HEK293 (cell line): ENCODE data around the gene MYO7A.

Experiments used
- MYNN ChIP-seq: fragments of 450-650 bp; formaldehyde crosslinking; IDR thresholded peaks from 2 replicates; pipeline ENCODE4 v1.5.1; 2016; ENCODE audit warnings: missing biosample characterization, missing genetic modification characterization, borderline replicate concordance
- ZFHX2 ChIP-seq: fragments of 450-650 bp; formaldehyde crosslinking; conservative IDR thresholded peaks from 2 replicates; pipeline ENCODE4 v1.5.1; 2016; ENCODE audit warnings: missing biosample characterization, missing genetic modification characterization
- ZFP3 ChIP-seq: fragments of 450-650 bp; formaldehyde crosslinking; IDR thresholded peaks from 2 replicates; pipeline ENCODE4 v1.5.1; 2016; ENCODE audit warnings: low read depth, missing biosample characterization, missing genetic modification characterization
- ZNF133 ChIP-seq: fragments of 450-650 bp; formaldehyde crosslinking; IDR thresholded peaks from 2 replicates; pipeline ENCODE4 v1.5.1; 2016; ENCODE audit warnings: missing biosample characterization, missing genetic modification characterization
- ZNF155 ChIP-seq: fragments of 450-650 bp; formaldehyde crosslinking; IDR thresholded peaks from 2 replicates; pipeline ENCODE4 v1.5.1; 2016; ENCODE audit warnings: missing biosample characterization, missing genetic modification characterization
- ZNF174 ChIP-seq: fragments of 450-650 bp; formaldehyde crosslinking; IDR thresholded peaks from 2 replicates; pipeline ENCODE4 v1.5.0; 2017; ENCODE audit warnings: missing biosample characterization, mild to moderate bottlenecking, missing genetic modification characterization
- ZNF37A ChIP-seq: fragments of 450-650 bp; IDR thresholded peaks from 2 replicates; pipeline ENCODE4 v1.5.1; 2018; ENCODE audit warnings: missing biosample characterization, missing genetic modification characterization
- ZNF677 ChIP-seq: fragments of 450-650 bp; IDR thresholded peaks from 2 replicates; pipeline ENCODE4 v1.5.0; 2018; ENCODE audit warnings: missing biosample characterization, mild to moderate bottlenecking, missing genetic modification characterization, moderate library complexity
- TF ChIP-seq, protein P1 (sequence below): fragments of 450-650 bp; formaldehyde crosslinking; IDR thresholded peaks from 2 replicates; pipeline ENCODE4 v1.5.1; 2016; ENCODE audit warnings: missing biosample characterization, missing genetic modification characterization
- TF ChIP-seq, protein P2 (sequence below): fragments of 450-650 bp; formaldehyde crosslinking; IDR thresholded peaks from 2 replicates; pipeline ENCODE4 v1.5.1; 2016; ENCODE audit warnings: missing biosample characterization, missing genetic modification characterization, low read depth
- TF ChIP-seq, protein P3 (sequence below): fragments of 450-650 bp; formaldehyde crosslinking; IDR thresholded peaks from 2 replicates; pipeline ENCODE4 v1.5.1; 2016; ENCODE audit warnings: missing biosample characterization, missing genetic modification characterization
- TF ChIP-seq, protein P4 (sequence below): fragments of 450-650 bp; formaldehyde crosslinking; IDR thresholded peaks from 2 replicates; pipeline ENCODE4 v1.5.1; 2016; ENCODE audit warnings: missing biosample characterization, missing genetic modification characterization, borderline replicate concordance

DNA sequence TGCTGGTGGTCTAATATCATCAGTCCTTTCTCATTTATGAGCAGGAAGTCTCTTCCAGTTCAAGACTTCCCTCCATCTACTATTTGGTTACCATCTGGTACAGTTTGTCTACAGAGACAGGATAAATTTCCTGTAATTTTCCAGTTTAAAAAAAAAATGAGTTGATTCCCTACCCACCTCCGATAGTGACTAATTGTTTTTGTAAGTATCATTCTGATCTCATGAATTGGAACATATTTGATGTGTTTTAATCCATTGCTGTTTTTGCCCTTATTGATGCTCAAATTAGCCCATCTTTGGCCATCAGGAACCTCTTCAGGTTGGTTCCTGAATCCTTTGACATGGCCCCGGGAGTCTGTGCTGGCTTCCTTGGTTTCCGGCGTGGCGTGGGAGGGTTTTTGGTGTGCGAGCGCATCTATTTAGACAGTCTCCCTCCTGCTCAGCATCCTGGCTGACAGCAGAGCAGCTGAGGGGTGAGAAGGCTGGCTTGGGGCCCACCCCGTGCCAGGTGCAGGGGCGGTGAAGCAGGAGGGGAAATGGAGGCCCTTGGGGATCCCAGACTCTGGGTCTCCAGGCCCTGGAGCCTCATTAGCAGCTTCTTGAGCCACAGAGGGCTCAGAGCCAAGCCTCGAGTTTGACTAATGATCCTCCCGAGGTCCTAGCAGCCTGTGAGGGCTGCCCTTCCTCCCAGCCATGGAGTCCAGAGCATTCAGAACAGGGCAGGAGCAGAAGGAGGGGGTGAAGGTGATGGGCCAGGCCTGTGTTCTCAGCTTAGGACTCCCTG, 18.6 kb upstream of the MYO7A start:
- TF ChIP-seq ZNF133 (tag by site-specific recombination) (no peak), ZNF155 (tag by site-specific recombination) (no peak), ZNF174 (tag by site-specific recombination) (no peak), ZFHX2 (no peak), ZNF677 (tag by site-specific recombination) (no peak), ZNF37A (tag by site-specific recombination) (no peak), ZFP3 (tag by site-specific recombination) (no peak), MYNN (tag by site-specific recombination) (no peak)
- TF ChIP-seq, protein P1, sequence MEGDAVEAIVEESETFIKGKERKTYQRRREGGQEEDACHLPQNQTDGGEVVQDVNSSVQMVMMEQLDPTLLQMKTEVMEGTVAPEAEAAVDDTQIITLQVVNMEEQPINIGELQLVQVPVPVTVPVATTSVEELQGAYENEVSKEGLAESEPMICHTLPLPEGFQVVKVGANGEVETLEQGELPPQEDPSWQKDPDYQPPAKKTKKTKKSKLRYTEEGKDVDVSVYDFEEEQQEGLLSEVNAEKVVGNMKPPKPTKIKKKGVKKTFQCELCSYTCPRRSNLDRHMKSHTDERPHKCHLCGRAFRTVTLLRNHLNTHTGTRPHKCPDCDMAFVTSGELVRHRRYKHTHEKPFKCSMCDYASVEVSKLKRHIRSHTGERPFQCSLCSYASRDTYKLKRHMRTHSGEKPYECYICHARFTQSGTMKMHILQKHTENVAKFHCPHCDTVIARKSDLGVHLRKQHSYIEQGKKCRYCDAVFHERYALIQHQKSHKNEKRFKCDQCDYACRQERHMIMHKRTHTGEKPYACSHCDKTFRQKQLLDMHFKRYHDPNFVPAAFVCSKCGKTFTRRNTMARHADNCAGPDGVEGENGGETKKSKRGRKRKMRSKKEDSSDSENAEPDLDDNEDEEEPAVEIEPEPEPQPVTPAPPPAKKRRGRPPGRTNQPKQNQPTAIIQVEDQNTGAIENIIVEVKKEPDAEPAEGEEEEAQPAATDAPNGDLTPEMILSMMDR = no peak
- TF ChIP-seq, protein P2, sequence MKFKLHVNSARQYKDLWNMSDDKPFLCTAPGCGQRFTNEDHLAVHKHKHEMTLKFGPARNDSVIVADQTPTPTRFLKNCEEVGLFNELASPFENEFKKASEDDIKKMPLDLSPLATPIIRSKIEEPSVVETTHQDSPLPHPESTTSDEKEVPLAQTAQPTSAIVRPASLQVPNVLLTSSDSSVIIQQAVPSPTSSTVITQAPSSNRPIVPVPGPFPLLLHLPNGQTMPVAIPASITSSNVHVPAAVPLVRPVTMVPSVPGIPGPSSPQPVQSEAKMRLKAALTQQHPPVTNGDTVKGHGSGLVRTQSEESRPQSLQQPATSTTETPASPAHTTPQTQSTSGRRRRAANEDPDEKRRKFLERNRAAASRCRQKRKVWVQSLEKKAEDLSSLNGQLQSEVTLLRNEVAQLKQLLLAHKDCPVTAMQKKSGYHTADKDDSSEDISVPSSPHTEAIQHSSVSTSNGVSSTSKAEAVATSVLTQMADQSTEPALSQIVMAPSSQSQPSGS = no peak
- TF ChIP-seq, protein P3, sequence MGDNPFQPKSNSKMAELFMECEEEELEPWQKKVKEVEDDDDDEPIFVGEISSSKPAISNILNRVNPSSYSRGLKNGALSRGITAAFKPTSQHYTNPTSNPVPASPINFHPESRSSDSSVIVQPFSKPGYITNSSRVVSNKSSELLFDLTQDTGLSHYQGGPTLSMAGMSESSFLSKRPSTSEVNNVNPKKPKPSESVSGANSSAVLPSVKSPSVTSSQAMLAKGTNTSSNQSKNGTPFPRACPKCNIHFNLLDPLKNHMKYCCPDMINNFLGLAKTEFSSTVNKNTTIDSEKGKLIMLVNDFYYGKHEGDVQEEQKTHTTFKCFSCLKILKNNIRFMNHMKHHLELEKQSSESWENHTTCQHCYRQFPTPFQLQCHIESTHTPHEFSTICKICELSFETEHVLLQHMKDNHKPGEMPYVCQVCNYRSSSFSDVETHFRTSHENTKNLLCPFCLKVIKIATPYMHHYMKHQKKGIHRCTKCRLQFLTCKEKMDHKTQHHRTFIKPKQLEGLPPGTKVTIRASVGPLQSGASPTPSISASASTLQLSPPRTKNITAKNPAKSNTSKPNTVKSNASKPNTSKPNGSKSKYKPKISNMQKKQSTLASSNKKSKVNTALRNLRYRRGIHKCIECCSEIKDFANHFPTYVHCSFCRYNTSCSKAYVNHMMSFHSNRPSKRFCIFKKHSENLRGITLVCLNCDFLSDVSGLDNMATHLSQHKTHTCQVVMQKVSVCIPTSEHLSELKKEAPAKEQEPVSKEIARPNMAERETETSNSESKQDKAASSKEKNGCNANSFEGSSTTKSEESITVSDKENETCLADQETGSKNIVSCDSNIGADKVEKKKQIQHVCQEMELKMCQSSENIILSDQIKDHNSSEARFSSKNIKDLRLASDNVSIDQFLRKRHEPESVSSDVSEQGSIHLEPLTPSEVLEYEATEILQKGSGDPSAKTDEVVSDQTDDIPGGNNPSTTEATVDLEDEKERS (tag by site-specific recombination) = no peak
- TF ChIP-seq, protein P4, sequence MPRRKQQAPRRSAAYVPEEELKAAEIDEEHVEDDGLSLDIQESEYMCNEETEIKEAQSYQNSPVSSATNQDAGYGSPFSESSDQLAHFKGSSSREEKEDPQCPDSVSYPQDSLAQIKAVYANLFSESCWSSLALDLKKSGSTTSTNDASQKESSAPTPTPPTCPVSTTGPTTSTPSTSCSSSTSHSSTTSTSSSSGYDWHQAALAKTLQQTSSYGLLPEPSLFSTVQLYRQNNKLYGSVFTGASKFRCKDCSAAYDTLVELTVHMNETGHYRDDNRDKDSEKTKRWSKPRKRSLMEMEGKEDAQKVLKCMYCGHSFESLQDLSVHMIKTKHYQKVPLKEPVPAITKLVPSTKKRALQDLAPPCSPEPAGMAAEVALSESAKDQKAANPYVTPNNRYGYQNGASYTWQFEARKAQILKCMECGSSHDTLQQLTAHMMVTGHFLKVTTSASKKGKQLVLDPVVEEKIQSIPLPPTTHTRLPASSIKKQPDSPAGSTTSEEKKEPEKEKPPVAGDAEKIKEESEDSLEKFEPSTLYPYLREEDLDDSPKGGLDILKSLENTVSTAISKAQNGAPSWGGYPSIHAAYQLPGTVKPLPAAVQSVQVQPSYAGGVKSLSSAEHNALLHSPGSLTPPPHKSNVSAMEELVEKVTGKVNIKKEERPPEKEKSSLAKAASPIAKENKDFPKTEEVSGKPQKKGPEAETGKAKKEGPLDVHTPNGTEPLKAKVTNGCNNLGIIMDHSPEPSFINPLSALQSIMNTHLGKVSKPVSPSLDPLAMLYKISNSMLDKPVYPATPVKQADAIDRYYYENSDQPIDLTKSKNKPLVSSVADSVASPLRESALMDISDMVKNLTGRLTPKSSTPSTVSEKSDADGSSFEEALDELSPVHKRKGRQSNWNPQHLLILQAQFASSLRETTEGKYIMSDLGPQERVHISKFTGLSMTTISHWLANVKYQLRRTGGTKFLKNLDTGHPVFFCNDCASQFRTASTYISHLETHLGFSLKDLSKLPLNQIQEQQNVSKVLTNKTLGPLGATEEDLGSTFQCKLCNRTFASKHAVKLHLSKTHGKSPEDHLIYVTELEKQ (tag by site-specific recombination) = no peak
